GM19328 (cell line): ENCODE measurements around the gene PARD3.

Experiments
- ATAC-seq: cut with Tn5 transposase; IDR thresholded peaks from one replicate; pipeline ENCODE4 v1.9.1; 2021; ENCODE audit warnings: mild to moderate bottlenecking, moderate library complexity; ENCODE audit not compliant: unreplicated experiment

The PARD3 gene

GRCh38 chr10:34102893-34103506 is 712.1 kb downstream of the PARD3 start:
- no peak for ATAC-seq

GRCh38 chr10:34102237-34102673 is 712.8 kb downstream of the PARD3 start:
- ATAC-seq, result no peak

GRCh38 chr10:34101001-34101400 is 714.1 kb downstream of the PARD3 start:
- ATAC-seq, result no peak

- no peak for ATAC-seq
Observed at GRCh38 chr10:34098821-34099567, 716.1 kb downstream of the PARD3 start.

GRCh38 chr10:34097682-34098081 is 717.4 kb downstream of the PARD3 start:
- ATAC-seq, result no peak

GRCh38 chr10:34094961-34095360 is 720.1 kb downstream of the PARD3 start:
- ATAC-seq, result no peak

- ATAC-seq, result no peak
Observed at GRCh38 chr10:34094146-34094696, 720.9 kb downstream of the PARD3 start.

GRCh38 chr10:34092891-34093290 is 722.2 kb downstream of the PARD3 start:
- no peak for ATAC-seq

GRCh38 chr10:34091635-34092195 is 723.4 kb downstream of the PARD3 start:
- ATAC-seq, result no peak

GRCh38 chr10:34089253-34089652 is 725.8 kb downstream of the PARD3 start:
- no peak for ATAC-seq

- no peak for ATAC-seq
Observed at GRCh38 chr10:34088208-34088794, 726.8 kb downstream of the PARD3 start.

GRCh38 chr10:34087095-34087418 is 728.0 kb downstream of the PARD3 start:
- no peak for ATAC-seq

GRCh38 chr10:34083567-34083966 is 731.5 kb downstream of the PARD3 start:
- ATAC-seq, result no peak

- no peak for ATAC-seq
Observed at GRCh38 chr10:34081948-34082347, 733.1 kb downstream of the PARD3 start.

- ATAC-seq, result no peak
Observed at GRCh38 chr10:34081347-34081743, 733.8 kb downstream of the PARD3 start.

GRCh38 chr10:34080485-34081346 is 734.4 kb downstream of the PARD3 start:
- no peak for ATAC-seq

GRCh38 chr10:34079702-34080484 is 735.2 kb downstream of the PARD3 start:
- no peak for ATAC-seq

- no peak for ATAC-seq
Observed at GRCh38 chr10:34078745-34079470, 736.2 kb downstream of the PARD3 start.

GRCh38 chr10:34078017-34078744 is 736.9 kb downstream of the PARD3 start:
- ATAC-seq, result no peak
